Measurements from ENCODE around the gene USP40.

- TF ChIP-seq POLR2A (IDR thresholded peaks at IDR 0.05) (no peak), CTCF (IDR thresholded peaks at IDR 0.05) (no peak)
Measured at GRCh38 chr2:233546101-233546500, 20.5 kb downstream of the USP40 start.

Measured in testis (tissue), 2 donors.